NCI-H1417 treated with DMSO at 0.1 percent for 48 hours (cell line): Measurements from ENCODE around the gene WDR88.
"Not testable (repeated sequence)": the region's sequence is repeated elsewhere in the genome, so short reads cannot be mapped to it uniquely, and the experiment has no call there.

ENCODE experiments used
- DNase-seq: peaks from one replicate; lab custom pipeline; 2025; lab: John Stamatoyannopoulos, UW

Gene WDR88

DNA sequence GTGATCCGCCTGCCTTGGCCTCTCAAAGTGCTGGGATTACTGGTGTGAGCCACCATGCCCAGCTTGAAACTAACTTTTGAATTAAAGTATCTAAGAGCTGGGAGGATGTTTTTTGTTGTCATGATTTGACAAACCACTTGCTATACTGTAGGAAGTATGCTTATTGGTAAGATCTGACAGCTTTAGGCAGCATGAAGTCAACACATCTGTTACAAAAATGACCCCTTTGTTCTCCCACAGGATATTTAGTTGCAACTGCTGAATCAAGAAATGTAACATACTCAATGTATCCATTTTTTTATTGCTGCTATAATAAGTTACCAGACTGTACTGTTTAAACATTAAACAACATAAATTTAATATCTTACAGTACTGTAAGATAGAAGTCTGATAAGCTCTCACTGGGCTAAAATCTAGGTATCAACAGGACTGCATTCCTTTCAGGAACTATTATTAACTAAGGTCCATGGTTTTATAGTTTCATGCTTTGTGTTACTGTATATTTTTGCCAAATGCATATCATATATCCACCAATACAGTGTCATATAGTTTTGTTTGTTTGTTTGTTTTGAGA lies 39.4 kb downstream of the WDR88 start:
- DNase-seq, result no peak

DNA sequence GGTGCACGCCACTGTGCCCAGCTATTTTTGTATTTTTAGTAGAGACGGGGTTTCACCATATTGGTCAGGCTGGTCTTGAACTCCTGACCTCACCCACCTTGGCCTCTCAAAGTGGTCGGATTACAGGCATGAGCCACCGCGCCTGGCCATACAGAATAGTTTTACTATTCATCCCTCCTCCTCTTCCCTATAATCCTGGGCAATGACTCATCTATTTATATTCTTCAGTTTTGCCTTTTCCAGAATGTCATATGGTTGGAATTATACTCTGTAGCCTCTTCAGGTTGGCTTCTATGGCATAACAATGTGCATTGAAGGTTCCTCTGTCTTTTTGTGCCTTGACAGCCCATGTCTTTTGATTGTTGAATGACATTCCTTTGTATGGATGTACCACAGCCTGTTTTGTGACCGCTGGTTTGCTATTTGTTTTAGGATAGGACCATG lies 40.0 kb downstream of the WDR88 start:
- DNase-seq, result no peak

DNA sequence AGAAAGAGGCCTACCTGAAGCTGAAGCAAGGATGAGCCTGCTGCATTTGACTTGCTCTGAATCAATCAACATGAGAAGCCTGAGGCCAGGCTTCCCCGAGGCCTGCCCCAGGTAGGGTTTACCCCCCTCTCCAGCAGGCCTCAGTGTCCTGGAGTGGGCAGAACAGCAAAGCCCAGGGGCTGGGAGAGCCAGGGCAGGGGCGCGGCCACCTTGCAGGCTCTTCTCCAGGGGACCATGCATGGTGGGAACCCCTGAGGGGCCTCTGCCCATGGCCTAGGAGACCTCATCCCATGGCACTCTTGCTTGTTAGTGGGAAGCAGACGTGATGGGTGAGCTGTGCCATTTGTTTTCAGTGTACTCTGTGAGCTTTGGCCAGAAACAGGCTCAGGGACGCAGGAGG lies 42.3 kb downstream of the WDR88 start:
- DNase-seq, result no peak

DNA sequence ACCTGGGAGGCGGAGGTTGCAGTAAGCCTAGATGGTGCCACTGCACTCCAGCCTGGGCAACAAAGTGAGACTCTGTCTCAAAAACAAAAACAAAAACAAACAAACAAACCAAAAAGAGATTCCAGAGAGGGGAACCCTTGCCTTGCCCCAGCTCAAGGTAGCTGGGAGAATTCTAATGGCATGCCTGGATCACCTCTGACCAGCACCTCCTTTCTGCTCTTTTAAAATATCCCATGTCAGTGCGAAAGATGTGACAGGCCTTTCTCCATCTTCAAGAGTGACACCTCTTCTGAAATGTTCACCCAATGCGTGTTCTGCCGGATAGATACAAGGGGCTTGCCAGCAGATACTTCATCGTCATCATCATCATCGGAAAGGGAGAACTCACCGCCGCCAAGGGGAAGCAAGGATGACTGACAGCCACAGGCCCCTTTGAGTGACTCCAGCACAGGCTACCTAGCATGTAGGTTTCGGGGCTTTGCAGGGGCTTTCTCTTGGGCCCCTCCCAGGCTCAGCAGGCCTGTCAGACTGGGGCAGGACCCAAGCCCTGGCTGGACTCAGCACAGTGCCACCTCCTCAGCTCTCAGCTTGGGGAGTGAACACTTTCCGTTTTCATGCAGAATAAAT lies 43.4 kb downstream of the WDR88 start:
- DNase-seq, result no peak

DNA sequence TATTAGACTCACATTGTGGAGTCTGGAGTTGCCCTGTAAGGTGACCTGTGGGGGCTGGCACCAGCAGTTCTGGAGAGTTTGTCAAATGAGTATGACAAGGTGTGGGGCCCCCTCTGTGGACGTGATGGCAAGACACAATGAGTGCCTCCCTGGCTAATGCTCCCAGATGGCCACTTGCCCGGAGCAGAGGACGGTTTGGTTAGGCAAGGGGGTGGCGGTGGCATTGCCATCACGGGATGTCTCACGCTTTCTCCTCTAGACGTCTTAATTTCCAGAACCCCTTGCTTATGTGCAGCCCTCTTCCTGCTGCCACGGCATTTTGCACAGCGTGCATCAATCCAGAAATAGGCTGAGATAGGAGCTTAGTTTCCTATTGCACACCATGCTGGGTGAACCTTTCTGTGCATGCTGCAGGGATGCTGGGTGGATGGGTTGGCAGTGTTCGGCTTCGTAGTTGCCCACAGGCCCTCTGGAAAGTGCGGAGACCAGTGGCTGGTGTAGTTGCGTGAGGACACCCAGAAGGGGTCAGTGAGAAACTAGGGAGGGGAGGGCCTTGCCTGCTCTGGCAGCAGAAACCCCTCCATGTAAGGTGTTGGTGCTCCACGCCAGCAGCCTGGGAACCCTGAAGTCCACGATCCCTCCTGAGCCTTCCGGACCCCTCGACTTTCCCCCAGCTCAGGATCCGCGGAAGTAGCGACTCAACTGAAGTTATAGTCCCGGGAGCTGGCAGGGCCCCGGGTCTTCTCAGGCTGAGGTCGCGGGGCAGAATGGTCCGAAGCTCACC lies 44.2 kb downstream of the WDR88 start:
- no peak for DNase-seq

DNA sequence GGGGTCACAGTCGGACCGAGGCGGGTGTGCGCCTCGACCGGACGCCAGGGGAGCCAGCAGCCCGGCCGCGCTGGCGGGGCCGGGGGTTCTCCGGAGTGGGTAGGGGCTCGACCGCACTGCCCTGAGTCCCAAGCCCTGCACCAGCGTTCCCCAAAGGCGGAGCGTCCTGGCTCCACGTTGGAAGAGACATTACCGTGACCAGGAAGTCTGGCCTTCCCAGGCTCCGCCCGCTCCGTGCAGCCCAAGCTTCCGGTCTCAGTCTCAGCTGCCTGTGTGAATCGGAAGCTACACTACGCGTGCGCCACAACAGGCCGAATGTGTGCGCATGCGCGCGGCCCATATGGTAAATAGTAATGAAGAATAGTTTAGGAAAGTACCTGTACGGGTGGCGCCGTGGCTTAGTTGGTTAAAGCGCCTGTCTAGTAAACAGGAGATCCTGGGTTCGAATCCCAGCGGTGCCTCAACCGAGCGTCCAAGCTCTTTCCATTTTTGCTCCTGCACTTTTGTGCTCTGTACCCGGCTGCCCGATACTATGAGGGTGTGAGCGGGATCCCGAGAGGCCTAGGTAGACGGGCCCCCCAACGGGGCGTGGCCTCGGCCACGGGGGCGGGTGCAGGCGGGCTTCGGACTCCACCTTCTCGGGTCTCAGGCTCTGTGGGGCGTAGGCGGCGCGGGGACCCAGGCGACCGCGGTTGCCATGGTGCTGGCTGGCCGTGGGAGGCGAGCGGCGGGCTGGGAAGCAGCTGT lies 44.9 kb downstream of the WDR88 start:
- DNase-seq, result peak; percentile 93

DNA sequence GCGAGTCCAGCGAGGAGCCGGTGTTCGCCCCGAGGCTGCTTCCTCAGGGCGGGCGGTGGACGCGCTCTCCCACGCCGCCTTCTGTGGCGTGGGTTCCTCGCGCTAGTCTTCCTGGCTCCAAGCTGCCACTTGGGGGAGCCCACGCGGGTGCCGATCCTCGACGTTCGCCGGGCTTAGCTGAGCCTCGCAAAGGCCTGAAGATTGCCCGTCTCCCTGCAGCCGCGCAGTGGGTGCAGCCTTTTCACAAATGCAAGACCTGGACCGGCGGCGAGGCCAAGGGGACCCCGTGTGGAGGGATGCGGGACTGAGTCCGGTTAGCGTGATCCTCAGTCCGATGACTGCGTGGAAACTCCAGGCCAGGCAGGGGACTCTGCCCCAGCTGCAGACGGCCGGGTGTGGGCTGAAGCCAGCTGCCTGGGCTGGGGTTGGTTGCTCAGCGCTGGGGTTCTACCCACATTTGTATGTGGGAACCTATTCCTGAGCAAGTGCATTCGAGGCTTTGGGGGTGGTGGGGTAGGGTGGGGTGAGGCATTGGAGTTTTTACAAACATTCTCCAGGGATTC lies 45.6 kb downstream of the WDR88 start:
- DNase-seq, result no peak

DNA sequence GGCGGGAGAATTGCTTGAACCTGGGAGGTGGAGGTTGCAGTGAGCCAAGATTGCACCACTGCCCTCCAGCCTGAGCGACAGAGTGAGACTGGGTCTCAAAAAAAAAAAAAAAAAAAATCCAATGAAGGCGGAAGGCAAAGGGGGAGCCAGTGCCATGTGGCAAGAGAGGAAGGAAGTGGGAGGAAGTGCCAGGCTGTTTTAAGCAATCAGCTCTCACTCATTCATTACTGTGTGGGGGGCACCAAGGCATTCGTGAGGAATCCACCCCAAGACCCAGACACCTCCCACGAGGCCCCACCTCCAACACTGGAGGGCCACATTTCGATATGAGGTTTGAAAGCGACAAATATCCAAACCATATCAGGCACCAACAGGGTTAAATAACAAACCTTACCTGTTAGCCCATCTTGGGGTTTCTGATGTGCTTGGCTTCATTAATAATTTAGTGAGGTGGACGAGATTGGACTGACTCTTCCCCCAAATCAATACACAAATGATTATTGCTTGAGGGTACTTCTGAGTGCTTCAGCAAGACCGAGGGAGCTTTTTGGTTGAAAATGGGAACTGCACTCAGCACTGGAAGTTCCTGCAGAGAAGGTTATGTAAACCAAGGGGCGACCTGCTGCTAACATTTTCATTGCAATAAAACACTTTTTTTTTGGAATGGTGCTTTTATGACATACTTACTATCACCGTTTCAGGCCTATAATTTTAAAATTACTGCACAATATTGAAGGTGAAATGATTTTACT lies 54.7 kb downstream of the WDR88 start:
- DNase-seq, result no peak

DNA sequence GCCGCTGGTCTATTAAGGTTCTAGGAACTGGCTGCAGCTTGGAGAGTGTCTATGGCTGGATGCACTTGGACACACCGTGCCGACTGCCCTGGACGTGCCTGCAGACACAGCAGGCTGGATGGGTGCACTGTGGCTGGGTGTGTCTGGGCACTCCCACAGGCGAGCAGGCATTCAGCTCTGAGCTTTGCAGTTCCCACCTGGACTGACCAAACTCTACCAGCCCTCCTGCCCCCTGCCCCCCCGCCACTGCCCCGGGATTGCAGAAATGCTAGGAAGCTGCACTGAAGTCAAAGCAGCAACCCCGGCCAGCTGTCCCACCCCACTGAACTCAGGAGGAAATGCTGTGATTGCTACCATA lies 55.2 kb downstream of the WDR88 start:
- no peak for DNase-seq

DNA sequence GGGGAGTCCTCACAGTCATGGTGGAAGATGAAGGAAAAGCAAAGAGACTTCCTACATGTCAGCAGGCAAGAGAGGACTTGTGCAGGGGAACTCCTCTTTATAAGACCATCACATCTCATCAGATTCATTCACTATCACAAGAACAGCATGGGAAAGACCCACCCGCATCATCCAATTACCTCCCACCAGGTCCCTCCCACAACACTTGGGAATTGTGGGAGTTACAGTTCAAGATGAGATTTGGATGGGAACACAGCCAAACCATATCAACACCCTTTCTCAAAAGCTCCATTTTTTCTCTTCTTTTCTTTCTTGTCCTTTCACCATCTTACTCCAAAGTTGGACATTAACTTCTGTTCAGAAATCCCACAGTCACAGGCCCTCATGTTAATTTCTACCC lies 57.5 kb downstream of the WDR88 start:
- no peak for DNase-seq

DNA sequence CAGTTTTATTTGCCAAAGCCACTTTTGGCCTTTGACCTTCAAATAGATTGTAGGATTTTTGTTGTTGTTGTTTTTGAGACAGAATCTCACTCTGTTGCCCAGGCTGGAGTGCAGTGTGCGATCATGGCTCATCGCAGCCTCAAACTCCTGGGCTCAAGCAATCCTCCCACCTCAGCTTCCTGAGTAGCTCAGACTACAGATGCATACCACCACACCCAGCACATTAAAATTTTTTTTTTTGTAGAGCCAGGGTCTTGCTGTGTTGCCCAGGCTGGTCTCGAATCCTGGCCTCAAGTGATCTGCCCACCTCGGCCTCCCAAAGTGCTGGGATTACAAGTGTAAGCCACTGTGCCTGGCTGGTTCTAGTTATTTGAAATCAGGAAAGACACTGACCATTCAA lies 59.2 kb downstream of the WDR88 start:
- not testable (repeated sequence) for DNase-seq

DNA sequence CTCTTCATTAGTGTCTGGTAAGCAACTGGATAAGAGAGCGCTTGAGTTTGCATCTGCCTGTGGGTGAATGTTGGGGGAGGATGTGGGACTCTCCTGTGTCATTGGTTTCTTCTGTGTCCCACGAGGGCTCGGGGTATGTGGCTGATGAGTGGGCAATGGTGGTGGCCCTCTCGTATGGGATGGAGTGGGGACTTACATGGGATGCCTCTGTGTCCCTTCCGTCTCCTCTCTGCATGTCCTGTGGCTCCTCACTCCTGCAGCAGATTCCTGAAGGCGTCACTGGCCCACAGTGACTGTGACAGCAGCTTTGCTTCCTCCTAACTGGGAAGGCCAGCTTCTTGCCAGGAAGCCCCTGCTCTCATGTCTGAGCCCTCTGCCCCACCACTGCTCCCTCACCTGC lies 59.6 kb downstream of the WDR88 start:
- no peak for DNase-seq

DNA sequence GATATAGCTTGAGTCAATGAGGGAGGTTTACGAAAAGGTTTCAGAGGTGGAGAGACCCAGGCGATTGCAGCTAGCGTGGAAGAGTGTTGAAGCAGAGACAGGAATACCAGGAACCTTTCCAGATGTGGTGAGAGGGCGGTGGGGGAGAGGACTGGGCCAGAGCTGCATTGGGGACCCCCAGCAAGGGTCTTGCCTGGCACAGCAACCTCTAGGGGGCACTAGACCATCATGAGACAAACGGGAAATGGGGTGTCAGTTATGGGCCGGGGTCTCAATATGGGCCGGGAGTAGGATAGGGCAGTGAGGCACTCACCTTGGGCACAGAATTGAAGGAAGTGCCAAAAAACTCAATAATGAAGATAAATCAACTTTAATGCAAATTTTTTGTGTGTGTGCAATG lies 60.1 kb downstream of the WDR88 start:
- DNase-seq, result no peak

DNA sequence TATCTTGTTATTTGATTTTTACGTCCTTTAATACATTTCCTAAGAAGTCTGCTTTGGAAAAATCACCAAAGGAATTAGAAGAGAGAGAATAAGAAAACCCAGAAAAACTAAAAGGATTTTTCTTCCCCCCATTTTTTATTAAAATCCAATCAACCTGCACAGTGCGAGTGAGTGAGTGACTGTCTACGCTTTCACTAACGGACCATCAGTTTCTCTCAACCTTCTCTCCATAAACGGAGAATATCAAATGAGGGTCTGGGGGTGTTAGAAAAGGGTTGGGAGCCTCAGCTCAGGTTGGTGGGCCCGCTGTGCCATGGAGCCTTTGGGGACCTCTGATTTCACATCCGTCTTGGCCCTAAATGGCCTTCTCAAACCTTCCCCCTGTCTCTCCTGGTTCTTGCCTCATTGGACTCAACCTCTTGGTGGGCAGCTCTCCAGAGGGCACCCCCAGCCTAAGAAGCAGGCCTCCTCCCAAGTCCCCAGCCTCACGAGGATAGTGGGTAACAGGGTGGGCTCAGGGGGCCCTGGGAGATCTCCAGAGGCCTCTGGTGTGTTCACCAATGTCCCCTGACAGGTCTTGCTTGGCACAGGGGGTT lies 61.5 kb downstream of the WDR88 start:
- no peak for DNase-seq

DNA sequence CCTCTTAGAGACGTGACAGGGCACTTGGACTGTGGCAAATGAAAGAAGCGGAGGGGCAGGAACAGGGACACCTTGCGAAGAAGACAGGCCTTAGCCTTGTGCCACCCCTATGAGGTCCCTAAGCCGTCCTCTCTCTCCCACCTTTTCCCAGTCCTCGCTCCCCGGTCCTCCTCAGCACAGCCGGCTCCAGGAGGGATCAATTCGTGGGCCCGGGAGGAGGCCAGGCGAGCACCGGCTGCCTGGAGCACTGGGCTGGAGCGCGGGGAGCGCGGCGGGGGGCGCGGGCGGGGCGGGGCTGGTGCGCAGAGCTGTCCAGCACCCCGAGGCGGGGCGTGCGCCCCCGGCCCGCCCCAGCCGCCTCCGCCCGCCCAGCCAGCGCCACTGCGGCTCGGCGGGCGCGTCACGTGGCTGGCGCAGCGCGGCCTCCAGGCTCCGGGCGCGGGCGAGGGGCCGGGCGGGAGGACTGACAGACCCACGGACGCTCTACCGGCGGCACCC lies 62.0 kb downstream of the WDR88 start, which contains the start of gene LRP3:
LRP3 (plus strand) TSS at position 466 of the 498 bp plus-strand sequence. CDS start 456 bp downstream, outside the sequence.
- no peak for DNase-seq

DNA sequence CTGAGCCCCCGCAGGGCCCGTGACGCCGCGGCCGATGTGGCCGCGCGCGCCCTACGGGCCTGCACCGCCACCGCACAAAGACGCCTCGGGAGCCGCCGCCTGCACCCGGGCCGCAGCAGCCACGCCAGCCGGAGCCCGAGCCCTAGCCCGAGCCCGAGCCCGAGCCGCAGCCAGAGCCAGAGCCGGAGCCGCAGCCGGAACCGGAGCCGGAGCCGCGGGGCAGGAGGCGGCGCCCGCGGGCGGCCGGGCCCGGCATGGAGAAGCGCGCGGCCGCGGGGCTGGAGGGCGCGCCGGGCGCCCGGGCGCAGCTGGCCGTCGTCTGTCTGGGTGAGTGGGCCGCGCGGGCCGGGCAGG lies 62.6 kb downstream of the WDR88 start:
- DNase-seq, result no peak

DNA sequence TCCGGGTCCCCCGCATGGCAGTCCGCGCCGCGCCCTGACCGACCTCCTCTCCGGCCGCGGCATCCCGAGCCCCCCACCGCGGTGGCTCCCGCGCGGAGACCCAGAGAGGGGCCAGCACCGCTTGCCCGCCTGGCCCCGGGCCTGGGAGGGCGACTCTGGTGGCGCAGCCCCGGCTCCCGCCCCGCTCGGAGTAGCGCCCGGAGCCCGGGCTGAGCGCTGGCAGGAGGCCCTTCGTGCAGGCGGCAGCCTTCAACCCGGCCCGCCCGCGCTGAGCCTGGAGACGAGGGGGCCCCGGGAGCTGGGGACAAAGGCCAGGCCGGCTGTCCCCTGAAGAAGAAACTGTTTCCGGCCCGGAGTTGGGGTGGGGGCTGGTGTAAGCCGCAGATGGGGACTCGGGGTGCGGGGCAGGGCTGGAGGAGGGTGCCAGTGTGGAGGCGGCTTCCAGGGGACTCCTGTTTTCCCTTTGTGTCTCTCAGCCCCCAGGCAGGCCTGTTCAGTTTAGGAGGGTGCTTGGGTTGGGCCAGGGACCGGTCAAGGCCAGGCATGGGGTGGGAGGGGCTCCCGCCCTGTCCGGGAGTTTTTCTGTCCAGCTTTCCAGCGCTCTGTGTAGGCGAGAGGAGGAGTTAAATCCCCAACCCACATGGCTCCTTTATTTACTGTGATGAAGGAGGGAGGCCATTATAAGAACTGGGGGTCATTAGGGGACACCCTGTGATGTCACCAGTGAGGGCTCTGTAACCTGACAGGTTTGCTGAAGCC lies 63.2 kb downstream of the WDR88 start:
- DNase-seq, result no peak

DNA sequence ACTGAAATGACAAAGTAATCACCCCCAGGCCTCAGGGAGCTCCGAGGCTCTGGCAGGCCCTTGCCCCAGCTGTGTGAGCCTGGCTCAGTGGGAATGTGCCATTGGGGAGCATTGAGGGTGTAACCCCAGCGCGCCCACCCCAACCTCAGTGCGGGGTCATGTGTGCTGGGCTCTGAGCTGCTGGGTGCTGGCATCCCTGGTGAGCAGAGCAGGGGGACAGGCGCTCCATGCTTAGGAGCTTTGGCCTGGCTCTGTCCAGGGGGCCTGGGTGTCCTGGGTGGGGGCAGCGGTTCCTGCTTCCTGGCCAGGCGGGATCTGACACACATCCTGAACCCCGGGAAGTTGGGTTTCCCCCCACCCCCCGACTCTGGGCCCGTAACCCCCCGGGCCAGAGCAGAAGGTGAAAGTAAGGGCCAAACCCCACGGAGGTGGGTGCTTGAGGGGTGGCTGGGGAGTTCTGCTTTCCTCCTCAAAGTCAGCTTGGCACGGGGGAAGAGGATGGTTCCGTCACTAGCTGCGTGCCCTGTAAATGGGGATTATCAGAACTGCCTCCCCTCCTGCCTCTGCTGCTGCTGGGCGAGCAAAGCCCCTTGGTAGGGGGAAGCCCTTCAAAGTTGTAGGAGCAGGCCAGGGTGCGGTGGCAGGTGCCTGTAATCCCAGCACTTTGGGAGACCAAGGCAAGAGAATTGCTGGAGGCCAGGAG lies 63.9 kb downstream of the WDR88 start:
- no peak for DNase-seq

DNA sequence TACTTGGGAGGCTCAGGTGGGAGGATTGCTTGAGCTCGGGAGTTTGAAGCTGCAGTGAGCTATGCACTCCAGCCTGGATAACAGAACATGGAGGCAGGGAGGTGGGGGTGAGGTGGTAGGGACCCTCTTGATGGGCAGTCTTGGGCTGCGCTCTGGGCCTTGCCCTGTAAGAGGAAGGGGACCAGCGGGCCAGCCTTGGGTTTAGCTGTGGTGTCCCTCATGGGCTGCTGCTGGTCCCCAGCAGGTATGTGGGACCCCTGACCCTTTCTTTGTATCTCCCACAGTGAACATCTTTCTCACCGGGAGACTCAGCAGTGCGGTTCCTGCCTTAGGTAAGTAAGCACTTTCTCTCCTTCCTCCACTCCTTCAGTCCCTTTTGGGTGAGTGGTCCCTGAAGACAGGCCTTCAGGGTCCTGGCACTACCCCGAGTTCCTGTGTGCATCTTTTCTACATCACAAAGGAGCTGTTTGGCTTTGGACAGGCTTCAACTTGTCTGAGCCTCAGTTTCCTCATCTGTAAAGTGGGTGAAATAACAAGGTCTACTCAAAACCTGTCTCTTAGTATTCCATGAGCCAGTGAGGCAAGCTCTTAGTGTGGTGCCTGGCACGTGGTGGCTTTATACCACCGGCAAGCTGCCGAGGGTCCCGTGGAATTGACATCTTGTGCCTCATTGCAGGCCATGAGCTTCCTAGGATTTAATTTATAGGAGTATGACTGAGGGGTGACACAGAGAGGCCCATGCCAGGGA lies 64.7 kb downstream of the WDR88 start:
- DNase-seq, result no peak
